Hepatocyte (in vitro differentiated cells): ENCODE results near the gene PTCD1. TPM values are rescaled to one million over a fixed set of nuclear protein-coding genes. Genes with fewer than 3 reads are reported as not detected.

Experiments
- DNase-seq: peaks from one replicate; pipeline ENCODE4 v3.0.0-alpha.2; 2016; ENCODE audit warnings: low spot score
- H2AFZ ChIP-seq: fragments of 200-600 bp; sonication (generic); 2 replicates; pipeline ENCODE4 v1.6.0; 2016; ENCODE audit warnings: antibody characterized with exemption, mild to moderate bottlenecking
- H3K27ac ChIP-seq: fragments of 200-600 bp; sonication (generic); 2 replicates; pipeline ENCODE4 v1.5.1; 2016; ENCODE audit warnings: mild to moderate bottlenecking
- H3K27me3 ChIP-seq: fragments of 200-600 bp; sonication (generic); 2 replicates; pipeline ENCODE4 v1.6.1; 2016
- H3K36me3 ChIP-seq: fragments of 200-600 bp; sonication (generic); replicated peaks from 2 replicates; pipeline ENCODE4 v1.5.1; 2016; ENCODE audit warnings: low read depth; ENCODE audit not compliant: insufficient read depth
- H3K4me1 ChIP-seq: fragments of 200-600 bp; sonication (generic); 2 replicates; pipeline ENCODE4 v1.5.1; 2016; ENCODE audit warnings: mild to moderate bottlenecking, moderate library complexity; ENCODE audit not compliant: insufficient read depth
- H3K4me2 ChIP-seq: fragments of 200-600 bp; sonication (generic); 2 replicates; pipeline ENCODE4 v1.6.0; 2016
- H3K4me3 ChIP-seq: fragments of 200-600 bp; sonication (generic); 2 replicates; pipeline ENCODE4 v1.5.1; 2016; ENCODE audit warnings: mild to moderate bottlenecking
- H3K79me2 ChIP-seq: fragments of 200-600 bp; sonication (generic); 2 replicates; pipeline ENCODE4 v1.6.0; 2017; ENCODE audit warnings: mild to moderate bottlenecking
- H3K9me2 ChIP-seq: fragments of 200-600 bp; sonication (generic); replicated peaks from 2 replicates; pipeline ENCODE4 v1.6.0; 2017; ENCODE audit warnings: mild to moderate bottlenecking; ENCODE audit not compliant: insufficient read depth
- H3K9me3 ChIP-seq: fragments of 200-600 bp; sonication (generic); 2 replicates; pipeline ENCODE4 v1.5.1; 2016; ENCODE audit warnings: low read depth, mild to moderate bottlenecking
- H4K20me1 ChIP-seq: fragments of 200-600 bp; sonication (generic); 2 replicates; pipeline ENCODE4 v1.6.0; 2016; ENCODE audit warnings: mild to moderate bottlenecking; ENCODE audit not compliant: insufficient read depth, poor library complexity, severe bottlenecking
- CTCF ChIP-seq: fragments of 200-600 bp; sonication (generic); IDR thresholded peaks from 2 replicates; pipeline ENCODE4 v1.5.1; 2016; ENCODE audit warnings: antibody characterized with exemption, mild to moderate bottlenecking; ENCODE audit not compliant: poor library complexity
- EZH2 ChIP-seq: fragments of 200-600 bp; sonication (generic); IDR thresholded peaks from 2 replicates; pipeline ENCODE4 v1.6.1; 2016; ENCODE audit warnings: antibody characterized with exemption, mild to moderate bottlenecking, borderline replicate concordance
- EZH2phosphoT487 ChIP-seq: fragments of 200-600 bp; sonication (generic); IDR thresholded peaks from one replicate; pipeline ENCODE4 v1.6.1; 2018; ENCODE audit warnings: antibody characterized with exemption, mild to moderate bottlenecking, low read depth, moderate library complexity; ENCODE audit not compliant: unreplicated experiment, severe bottlenecking
- WGBS: methylation state at CpG from one replicate; pipeline ENCODE4 v1.1.6; 2016; ENCODE audit warnings: low lambda C conversion rate; ENCODE audit errors: missing lambda C conversion rate; 5-methylcytosine and 5-hydroxymethylcytosine counted together
- polyA plus RNA-seq: library from polyadenylated mRNA; unstranded; fragments of >200 nt; fragmentation: Nextera tagmentation; extraction: Ambion mirVana; gene quantifications from 2 replicates; pipeline ENCODE4 v1.2.1, GENCODE V29; 2016
- total RNA-seq: library from RNA; depleted of rRNA; stranded (reverse); fragments of >200 nt; gene quantifications from 2 replicates; pipeline ENCODE4 v1.2.3, GENCODE V29; 2014

PTCD1 gene
- total and polyA plus RNA-seq, 2 experiments from 2014 or later = 10.8 to 11.3 TPM

- Histone ChIP-seq H4K20me1 (peaks cover 38% of the 10 kb centered on the region), H3K36me3 (no peaks in the 10 kb centered on the region)
- 94% methylated on average over 26 of the region's 26 CpGs for WGBS
Observed at GRCh38 chr7:99457650-99458493, 19.3 kb upstream of the PTCD1 start.

GRCh38 chr7:99457050-99457649 is 18.6 kb upstream of the PTCD1 start:
- TF ChIP-seq CTCF = no peak
- TF ChIP-seq EZH2phosphoT487 = no peak
- H3K27me3 ChIP-seq = no peaks in the 10 kb centered on the region
- H3K9me3 ChIP-seq = no peaks in the 10 kb centered on the region
- H4K20me1 ChIP-seq = peaks cover 38% of the 10 kb centered on the region
- WGBS = 93% methylated on average over 6 of the region's 6 CpGs
- H3K27ac ChIP-seq = no peak overlapping the region
- H2AFZ ChIP-seq = no peak overlapping the region
- H3K4me3 ChIP-seq = no peak overlapping the region
- no peak overlapping the region for H3K4me2 ChIP-seq
- peaks cover 44% of the 10 kb centered on the region for H3K79me2 ChIP-seq
- DNase-seq = no peak
- H3K4me1 ChIP-seq = no peaks in the 10 kb centered on the region
- H3K9me2 ChIP-seq = no peaks in the 10 kb centered on the region
- H3K36me3 ChIP-seq = no peaks in the 10 kb centered on the region

More at GRCh38 chr7:99457650-99458493, 19.3 kb upstream of the PTCD1 start:
- Histone ChIP-seq H3K4me2 (no peak overlapping the region), H3K27me3 (no peaks in the 10 kb centered on the region), H3K4me3 (no peak overlapping the region), H2AFZ (no peak overlapping the region), H3K79me2 (peaks cover 51% of the 10 kb centered on the region), H3K9me2 (no peaks in the 10 kb centered on the region), H3K9me3 (no peaks in the 10 kb centered on the region), H3K27ac (no peak overlapping the region), H3K4me1 (no peaks in the 10 kb centered on the region)
- TF ChIP-seq CTCF = no peak
- no peak for TF ChIP-seq EZH2phosphoT487
- TF ChIP-seq EZH2 = no peak
- DNase-seq = no peak

- H4K20me1 ChIP-seq = peaks cover 31% of the 10 kb centered on the region
- no peak overlapping the region for H3K4me3 ChIP-seq
- H3K9me3 ChIP-seq = no peaks in the 10 kb centered on the region
- H3K9me2 ChIP-seq = no peaks in the 10 kb centered on the region
- no peak overlapping the region for H3K4me2 ChIP-seq
- DNase-seq = no peak
- H2AFZ ChIP-seq = no peak overlapping the region
- no peaks in the 10 kb centered on the region for H3K27me3 ChIP-seq
- TF ChIP-seq EZH2phosphoT487 (no peak), EZH2 (no peak), CTCF (no peak)
- no peak overlapping the region for H3K27ac ChIP-seq
- H3K4me1 ChIP-seq = no peaks in the 10 kb centered on the region
- H3K79me2 ChIP-seq = peaks cover 35% of the 10 kb centered on the region
- WGBS = 89% methylated on average over 13 of the region's 13 CpGs
- H3K36me3 ChIP-seq = no peaks in the 10 kb centered on the region
Observed at GRCh38 chr7:99456288-99456687, 17.7 kb upstream of the PTCD1 start.
